Stimulated activated CD4-positive, alpha-beta T cell treated with anti-CD3 and anti-CD28 coated beads, Interleukin-12 subunit alpha, Interleukin-12 subunit beta, amount 100 ng/mL, for 24 hours (primary cell): ENCODE data around the gene SUSD1.

ENCODE experiments used
- DNase-seq, 2 experiments: peaks; one replicate each; pipeline ENCODE4 v3.0.0-alpha.2; 2020; ENCODE audit warnings: low read depth in 2 of 2

The SUSD1 gene

GRCh38 chr9:112065806-112066606 lies 109.1 kb downstream of the SUSD1 start:
- no peak for DNase-seq

GRCh38 chr9:112064871-112065270 lies 110.2 kb downstream of the SUSD1 start:
- DNase-seq, result no peak

- no peak for DNase-seq
These were observed 111.5 kb downstream of the SUSD1 start for GRCh38 chr9:112063586-112063985.

GRCh38 chr9:112063151-112063550 lies 111.9 kb downstream of the SUSD1 start:
- no peak for DNase-seq

- peak in 1 of 2 experiments; percentile 26 for DNase-seq
These were observed 113.9 kb downstream of the SUSD1 start for GRCh38 chr9:112061152-112061740.

- no peak for DNase-seq
These were observed 115.2 kb downstream of the SUSD1 start for GRCh38 chr9:112059966-112060320.

- DNase-seq, result no peak
These were observed 115.7 kb downstream of the SUSD1 start for GRCh38 chr9:112059145-112059965.

- no peak for DNase-seq
These were observed 118.1 kb downstream of the SUSD1 start for GRCh38 chr9:112056996-112057395.

- no peak for DNase-seq
These were observed 120.2 kb downstream of the SUSD1 start for GRCh38 chr9:112054916-112055315.

- DNase-seq, result no peak
These were observed 123.3 kb downstream of the SUSD1 start for GRCh38 chr9:112051812-112052211.

GRCh38 chr9:112050544-112051475 lies 124.3 kb downstream of the SUSD1 start:
- no peak for DNase-seq

- DNase-seq, result no peak
These were observed 125.1 kb downstream of the SUSD1 start for GRCh38 chr9:112049811-112050516.

GRCh38 chr9:112048924-112049691 lies 126.0 kb downstream of the SUSD1 start:
- no peak for DNase-seq

GRCh38 chr9:112047538-112048066 lies 127.5 kb downstream of the SUSD1 start:
- DNase-seq, result no peak

GRCh38 chr9:112046181-112046580 lies 128.9 kb downstream of the SUSD1 start:
- no peak for DNase-seq

GRCh38 chr9:112044881-112045280 lies 130.2 kb downstream of the SUSD1 start:
- DNase-seq, result no peak

GRCh38 chr9:112044186-112044585 lies 130.9 kb downstream of the SUSD1 start:
- DNase-seq, result no peak

- no peak for DNase-seq
These were observed 131.7 kb downstream of the SUSD1 start for GRCh38 chr9:112043423-112043822.

GRCh38 chr9:112042769-112043168 lies 132.3 kb downstream of the SUSD1 start:
- DNase-seq, result no peak

GRCh38 chr9:112042244-112042638 lies 132.9 kb downstream of the SUSD1 start:
- no peak for DNase-seq
